ENCODE data around the gene HLA-DOB. TPM values are rescaled to one million over a fixed set of nuclear protein-coding genes. Genes with fewer than 3 reads are reported as not detected.
A peak's percentile ranks its signal among the peaks of the same experiment; 100 is the strongest.

The HLA-DOB gene
- total and polyA plus RNA-seq, 2 of the 13 experiments (the other 11 are each of a cell fraction or from before 2014, with no cell fraction given) = not detected

DNA sequence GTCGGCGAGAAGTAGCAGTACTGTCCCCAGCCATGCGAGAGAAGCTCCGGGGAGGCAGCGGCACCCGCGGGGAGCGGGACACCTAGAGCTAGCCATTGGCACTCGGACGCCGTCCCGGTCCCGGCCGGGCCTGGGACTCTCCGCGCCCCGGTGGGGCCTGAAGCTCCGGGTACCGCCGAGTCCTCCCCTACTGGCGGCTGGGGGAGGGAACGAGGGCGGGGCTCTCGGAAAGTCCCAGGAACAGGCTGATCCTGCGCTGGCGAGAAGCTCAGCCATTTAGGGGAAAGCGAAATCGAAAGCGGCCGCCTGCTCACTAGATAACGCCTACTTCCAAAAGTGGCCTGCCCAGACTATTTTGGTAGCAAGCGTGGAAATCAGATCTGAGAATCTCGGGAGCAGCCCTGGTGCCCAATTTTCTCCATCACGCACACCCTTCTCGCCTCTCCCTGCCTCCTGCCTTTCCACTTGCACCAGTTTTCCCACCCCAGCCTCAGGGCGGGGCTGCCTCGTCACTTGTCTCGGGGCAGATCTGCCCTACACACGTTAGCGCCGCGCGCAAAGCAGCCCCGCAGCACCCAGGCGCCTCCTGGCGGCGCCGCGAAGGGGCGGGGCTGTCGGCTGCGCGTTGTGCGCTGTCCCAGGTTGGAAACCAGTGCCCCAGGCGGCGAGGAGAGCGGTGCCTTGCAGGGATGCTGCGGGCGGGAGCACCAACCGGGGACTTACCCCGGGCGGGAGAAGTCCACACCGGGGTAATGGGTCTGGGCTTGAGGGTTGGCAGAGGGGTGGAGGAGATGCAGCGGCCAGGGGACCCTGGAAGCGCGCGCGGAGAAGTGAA lies 37.0 kb upstream of the HLA-DOB start, which contains the start of the genes PSMB9 and TAP1 (continued):
- TF ChIP-seq, protein P1, sequence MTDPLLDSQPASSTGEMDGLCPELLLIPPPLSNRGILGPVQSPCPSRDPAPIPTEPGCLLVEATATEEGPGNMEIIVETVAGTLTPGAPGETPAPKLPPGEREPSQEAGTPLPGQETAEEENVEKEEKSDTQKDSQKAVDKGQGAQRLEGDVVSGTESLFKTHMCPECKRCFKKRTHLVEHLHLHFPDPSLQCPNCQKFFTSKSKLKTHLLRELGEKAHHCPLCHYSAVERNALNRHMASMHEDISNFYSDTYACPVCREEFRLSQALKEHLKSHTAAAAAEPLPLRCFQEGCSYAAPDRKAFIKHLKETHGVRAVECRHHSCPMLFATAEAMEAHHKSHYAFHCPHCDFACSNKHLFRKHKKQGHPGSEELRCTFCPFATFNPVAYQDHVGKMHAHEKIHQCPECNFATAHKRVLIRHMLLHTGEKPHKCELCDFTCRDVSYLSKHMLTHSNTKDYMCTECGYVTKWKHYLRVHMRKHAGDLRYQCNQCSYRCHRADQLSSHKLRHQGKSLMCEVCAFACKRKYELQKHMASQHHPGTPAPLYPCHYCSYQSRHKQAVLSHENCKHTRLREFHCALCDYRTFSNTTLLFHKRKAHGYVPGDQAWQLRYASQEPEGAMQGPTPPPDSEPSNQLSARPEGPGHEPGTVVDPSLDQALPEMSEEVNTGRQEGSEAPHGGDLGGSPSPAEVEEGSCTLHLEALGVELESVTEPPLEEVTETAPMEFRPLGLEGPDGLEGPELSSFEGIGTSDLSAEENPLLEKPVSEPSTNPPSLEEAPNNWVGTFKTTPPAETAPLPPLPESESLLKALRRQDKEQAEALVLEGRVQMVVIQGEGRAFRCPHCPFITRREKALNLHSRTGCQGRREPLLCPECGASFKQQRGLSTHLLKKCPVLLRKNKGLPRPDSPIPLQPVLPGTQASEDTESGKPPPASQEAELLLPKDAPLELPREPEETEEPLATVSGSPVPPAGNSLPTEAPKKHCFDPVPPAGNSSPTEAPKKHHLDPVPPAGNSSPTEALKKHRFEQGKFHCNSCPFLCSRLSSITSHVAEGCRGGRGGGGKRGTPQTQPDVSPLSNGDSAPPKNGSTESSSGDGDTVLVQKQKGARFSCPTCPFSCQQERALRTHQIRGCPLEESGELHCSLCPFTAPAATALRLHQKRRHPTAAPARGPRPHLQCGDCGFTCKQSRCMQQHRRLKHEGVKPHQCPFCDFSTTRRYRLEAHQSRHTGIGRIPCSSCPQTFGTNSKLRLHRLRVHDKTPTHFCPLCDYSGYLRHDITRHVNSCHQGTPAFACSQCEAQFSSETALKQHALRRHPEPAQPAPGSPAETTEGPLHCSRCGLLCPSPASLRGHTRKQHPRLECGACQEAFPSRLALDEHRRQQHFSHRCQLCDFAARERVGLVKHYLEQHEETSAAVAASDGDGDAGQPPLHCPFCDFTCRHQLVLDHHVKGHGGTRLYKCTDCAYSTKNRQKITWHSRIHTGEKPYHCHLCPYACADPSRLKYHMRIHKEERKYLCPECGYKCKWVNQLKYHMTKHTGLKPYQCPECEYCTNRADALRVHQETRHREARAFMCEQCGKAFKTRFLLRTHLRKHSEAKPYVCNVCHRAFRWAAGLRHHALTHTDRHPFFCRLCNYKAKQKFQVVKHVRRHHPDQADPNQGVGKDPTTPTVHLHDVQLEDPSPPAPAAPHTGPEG (CRISPR knock-in tag; IDR thresholded peaks at IDR 0.05) = peak; percentile 98
- peak; percentile 53; the same call in 1 of the 2 replicates for TF ChIP-seq KLF15 (CRISPR knock-in tag; IDR thresholded peaks at IDR 0.05; ENCODE audit: borderline replicate concordance)
- peak; percentile 44 for TF ChIP-seq FOSL2 (CRISPR knock-in tag; IDR thresholded peaks at IDR 0.05)
- no peak for TF ChIP-seq ZC3H4 (CRISPR knock-in tag; IDR thresholded peaks at IDR 0.05; ENCODE audit: borderline replicate concordance)
- TF ChIP-seq, protein P2, sequence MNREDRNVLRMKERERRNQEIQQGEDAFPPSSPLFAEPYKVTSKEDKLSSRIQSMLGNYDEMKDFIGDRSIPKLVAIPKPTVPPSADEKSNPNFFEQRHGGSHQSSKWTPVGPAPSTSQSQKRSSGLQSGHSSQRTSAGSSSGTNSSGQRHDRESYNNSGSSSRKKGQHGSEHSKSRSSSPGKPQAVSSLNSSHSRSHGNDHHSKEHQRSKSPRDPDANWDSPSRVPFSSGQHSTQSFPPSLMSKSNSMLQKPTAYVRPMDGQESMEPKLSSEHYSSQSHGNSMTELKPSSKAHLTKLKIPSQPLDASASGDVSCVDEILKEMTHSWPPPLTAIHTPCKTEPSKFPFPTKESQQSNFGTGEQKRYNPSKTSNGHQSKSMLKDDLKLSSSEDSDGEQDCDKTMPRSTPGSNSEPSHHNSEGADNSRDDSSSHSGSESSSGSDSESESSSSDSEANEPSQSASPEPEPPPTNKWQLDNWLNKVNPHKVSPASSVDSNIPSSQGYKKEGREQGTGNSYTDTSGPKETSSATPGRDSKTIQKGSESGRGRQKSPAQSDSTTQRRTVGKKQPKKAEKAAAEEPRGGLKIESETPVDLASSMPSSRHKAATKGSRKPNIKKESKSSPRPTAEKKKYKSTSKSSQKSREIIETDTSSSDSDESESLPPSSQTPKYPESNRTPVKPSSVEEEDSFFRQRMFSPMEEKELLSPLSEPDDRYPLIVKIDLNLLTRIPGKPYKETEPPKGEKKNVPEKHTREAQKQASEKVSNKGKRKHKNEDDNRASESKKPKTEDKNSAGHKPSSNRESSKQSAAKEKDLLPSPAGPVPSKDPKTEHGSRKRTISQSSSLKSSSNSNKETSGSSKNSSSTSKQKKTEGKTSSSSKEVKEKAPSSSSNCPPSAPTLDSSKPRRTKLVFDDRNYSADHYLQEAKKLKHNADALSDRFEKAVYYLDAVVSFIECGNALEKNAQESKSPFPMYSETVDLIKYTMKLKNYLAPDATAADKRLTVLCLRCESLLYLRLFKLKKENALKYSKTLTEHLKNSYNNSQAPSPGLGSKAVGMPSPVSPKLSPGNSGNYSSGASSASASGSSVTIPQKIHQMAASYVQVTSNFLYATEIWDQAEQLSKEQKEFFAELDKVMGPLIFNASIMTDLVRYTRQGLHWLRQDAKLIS (CRISPR knock-in tag; IDR thresholded peaks at IDR 0.05) = 0 out of 2 replicates have a peak, but pooled peaks have one; percentile 39
- TF ChIP-seq BHLHE40 (IDR thresholded peaks at IDR 0.05; ENCODE audit: low read length) = peak; percentile 50; the same call in 1 of the 2 replicates
- TF ChIP-seq ZNF792 (CRISPR knock-in tag; IDR thresholded peaks at IDR 0.05) = peak; percentile 36; the same call in 1 of the 2 replicates
- TF ChIP-seq, protein P3, sequence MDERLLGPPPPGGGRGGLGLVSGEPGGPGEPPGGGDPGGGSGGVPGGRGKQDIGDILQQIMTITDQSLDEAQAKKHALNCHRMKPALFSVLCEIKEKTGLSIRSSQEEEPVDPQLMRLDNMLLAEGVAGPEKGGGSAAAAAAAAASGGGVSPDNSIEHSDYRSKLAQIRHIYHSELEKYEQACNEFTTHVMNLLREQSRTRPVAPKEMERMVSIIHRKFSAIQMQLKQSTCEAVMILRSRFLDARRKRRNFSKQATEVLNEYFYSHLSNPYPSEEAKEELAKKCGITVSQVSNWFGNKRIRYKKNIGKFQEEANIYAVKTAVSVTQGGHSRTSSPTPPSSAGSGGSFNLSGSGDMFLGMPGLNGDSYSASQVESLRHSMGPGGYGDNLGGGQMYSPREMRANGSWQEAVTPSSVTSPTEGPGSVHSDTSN (CRISPR knock-in tag; IDR thresholded peaks at IDR 0.05) = no peak
- no peak for TF ChIP-seq FOXK1 (CRISPR knock-in tag; IDR thresholded peaks at IDR 0.05; ENCODE audit: borderline replicate concordance, low read depth)
- TF ChIP-seq REPIN1 (CRISPR knock-in tag; IDR thresholded peaks at IDR 0.05; ENCODE audit: borderline replicate concordance, low read depth) = peak; percentile 91
- peak; percentile 95 for TF ChIP-seq SAP130 (CRISPR knock-in tag; IDR thresholded peaks at IDR 0.05; ENCODE audit: low read depth)
- TF ChIP-seq, protein P4, sequence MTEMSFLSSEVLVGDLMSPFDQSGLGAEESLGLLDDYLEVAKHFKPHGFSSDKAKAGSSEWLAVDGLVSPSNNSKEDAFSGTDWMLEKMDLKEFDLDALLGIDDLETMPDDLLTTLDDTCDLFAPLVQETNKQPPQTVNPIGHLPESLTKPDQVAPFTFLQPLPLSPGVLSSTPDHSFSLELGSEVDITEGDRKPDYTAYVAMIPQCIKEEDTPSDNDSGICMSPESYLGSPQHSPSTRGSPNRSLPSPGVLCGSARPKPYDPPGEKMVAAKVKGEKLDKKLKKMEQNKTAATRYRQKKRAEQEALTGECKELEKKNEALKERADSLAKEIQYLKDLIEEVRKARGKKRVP (CRISPR knock-in tag; IDR thresholded peaks at IDR 0.05) = peak in 1 of 2 experiments; percentile 52; a peak in 2 of 4 replicates
- TF ChIP-seq, protein P5, sequence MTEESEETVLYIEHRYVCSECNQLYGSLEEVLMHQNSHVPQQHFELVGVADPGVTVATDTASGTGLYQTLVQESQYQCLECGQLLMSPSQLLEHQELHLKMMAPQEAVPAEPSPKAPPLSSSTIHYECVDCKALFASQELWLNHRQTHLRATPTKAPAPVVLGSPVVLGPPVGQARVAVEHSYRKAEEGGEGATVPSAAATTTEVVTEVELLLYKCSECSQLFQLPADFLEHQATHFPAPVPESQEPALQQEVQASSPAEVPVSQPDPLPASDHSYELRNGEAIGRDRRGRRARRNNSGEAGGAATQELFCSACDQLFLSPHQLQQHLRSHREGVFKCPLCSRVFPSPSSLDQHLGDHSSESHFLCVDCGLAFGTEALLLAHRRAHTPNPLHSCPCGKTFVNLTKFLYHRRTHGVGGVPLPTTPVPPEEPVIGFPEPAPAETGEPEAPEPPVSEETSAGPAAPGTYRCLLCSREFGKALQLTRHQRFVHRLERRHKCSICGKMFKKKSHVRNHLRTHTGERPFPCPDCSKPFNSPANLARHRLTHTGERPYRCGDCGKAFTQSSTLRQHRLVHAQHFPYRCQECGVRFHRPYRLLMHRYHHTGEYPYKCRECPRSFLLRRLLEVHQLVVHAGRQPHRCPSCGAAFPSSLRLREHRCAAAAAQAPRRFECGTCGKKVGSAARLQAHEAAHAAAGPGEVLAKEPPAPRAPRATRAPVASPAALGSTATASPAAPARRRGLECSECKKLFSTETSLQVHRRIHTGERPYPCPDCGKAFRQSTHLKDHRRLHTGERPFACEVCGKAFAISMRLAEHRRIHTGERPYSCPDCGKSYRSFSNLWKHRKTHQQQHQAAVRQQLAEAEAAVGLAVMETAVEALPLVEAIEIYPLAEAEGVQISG (CRISPR knock-in tag; IDR thresholded peaks at IDR 0.05) = peak; percentile 66

Data from HepG2 (cell line).